Stimulated activated effector memory CD8-positive, alpha-beta T cell treated with anti-CD3 and anti-CD28 coated beads, Interleukin-12 subunit alpha, Interleukin-12 subunit beta, amount 100 ng/mL, for 72 hours (primary cell): Measurements from ENCODE around the gene EPB41L1.

Experiments used
- ATAC-seq: fragments of 150-1000 bp; cut with Tn5 transposase; 2 replicates; pipeline ENCODE4 v1.10.0; 2021
- DNase-seq, 2 donors: peaks; one replicate each; pipeline ENCODE4 v3.0.0; 2021 to 2022; ENCODE audit warnings: low spot score in 2 of 2
- H3K27ac Mint-ChIP-seq: one replicate; pipeline ENCODE4 v1.8.0; 2022; ENCODE audit warnings: mild to moderate bottlenecking, mixed read lengths
- H3K36me3 Mint-ChIP-seq: one replicate; pipeline ENCODE4 v1.8.0; 2022; ENCODE audit warnings: mild to moderate bottlenecking, mixed read lengths
- H3K4me1 Mint-ChIP-seq: one replicate; pipeline ENCODE4 v1.8.0; 2022; ENCODE audit warnings: mixed read lengths
- H3K4me3 Mint-ChIP-seq: one replicate; pipeline ENCODE4 v1.8.0; 2022; ENCODE audit warnings: mild to moderate bottlenecking, mixed read lengths
- H3K9me3 Mint-ChIP-seq: one replicate; pipeline ENCODE4 v1.8.0; 2022; ENCODE audit warnings: mixed read lengths

The EPB41L1 gene

DNA sequence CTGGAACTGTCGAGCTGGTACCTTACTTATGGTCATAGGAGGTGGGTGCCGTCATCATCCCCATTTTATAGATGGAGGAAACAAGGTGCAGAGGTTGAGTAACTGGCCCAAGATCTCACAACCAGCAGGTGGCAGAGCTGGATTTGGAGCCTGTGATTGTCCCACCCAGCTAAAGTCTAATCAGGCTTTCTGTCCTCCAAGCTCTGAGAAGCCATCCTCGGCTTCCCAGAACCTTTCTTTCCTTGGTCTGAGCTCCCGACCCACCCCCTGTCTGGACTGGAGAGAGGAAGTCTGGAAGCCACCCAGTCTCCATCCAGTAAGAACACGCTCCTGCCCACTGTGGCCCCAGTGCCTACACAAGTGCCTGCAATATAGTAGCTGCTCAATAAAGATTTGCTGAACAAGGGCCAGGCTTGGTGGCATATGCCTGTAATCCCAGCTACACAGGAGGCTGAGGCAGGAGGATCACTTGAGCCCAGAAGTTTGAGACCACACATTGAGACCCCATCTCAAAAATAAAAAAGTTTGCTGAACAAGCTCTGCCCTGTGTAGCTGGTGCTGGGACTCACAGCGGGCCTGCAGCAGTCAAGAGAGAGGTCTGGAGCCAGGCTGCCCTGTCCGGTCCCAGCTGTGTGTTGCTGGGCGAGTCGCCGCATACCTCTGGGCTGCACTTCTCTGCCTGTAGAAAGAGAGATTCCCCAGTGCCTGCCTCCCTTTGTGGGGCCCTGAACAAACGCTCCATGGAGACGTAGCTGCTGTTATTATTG is 119.1 kb downstream of the EPB41L1 start:
- Mint-ChIP-seq H3K27ac (no peak overlapping the region), H3K4me3 (no peak overlapping the region), H3K4me1 (no peaks in the 10 kb centered on the region), H3K9me3 (no peaks in the 10 kb centered on the region), H3K36me3 (no peaks in the 10 kb centered on the region)
- peak; percentile 25 for ATAC-seq
- no peak for DNase-seq

DNA sequence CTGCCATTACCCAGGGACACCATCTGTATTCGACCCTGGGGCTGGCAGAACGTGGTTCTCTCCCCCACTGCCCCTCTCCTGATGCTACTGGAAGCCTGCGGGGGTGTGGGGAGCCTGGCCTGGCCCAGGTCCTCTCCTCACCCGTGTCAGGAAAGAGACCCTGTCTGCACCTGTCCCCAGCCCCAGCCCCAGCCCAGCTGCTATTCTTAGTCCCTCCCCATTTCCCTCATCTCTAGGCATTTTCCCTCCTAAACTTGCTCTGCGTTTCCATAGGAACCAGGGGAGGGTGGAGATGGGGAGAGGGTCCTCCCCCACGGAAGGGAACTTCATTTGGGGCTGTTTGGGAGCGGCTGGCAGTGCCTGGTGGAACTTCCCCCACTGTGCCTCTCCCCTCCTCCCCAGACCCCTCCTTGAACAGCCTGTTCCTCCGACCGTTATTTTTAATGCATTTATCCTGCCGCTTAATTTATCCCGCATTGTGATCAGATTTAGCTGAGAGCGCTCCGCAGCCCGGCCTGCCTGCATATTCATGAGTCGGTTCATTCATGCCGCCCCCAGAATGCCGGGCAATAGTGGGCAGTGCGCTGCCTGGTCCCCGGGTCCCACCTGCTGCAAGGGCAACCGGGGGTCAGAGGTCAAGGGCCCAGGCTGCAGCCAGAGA is 119.8 kb downstream of the EPB41L1 start:
- Mint-ChIP-seq H3K36me3 (no peaks in the 10 kb centered on the region), H3K4me3 (no peak overlapping the region), H3K9me3 (no peaks in the 10 kb centered on the region), H3K4me1 (no peaks in the 10 kb centered on the region), H3K27ac (no peak overlapping the region)
- ATAC-seq (peak; percentile 6), DNase-seq (no peak)

DNA sequence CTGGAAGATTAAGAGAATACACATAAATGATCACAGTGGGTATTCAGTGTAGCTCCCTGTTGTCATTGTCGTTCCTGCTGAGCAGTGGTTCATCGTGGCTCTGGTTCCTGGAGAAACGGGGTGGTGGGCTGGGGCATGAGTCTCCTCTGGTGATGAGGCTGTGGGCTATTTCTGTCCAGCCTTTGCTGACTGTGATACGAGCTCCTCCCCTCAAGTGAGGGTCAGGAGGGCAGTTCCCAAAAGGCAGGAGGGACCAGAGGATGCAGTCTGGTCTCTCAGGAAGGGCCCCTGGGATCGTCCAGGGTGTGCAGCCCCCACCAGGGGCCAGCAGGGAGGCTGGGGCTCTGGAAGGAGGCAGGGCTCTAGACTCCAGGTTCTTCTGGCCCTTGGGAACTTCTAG is 120.5 kb downstream of the EPB41L1 start:
- no peaks in the 10 kb centered on the region for H3K9me3 Mint-ChIP-seq
- no peak overlapping the region for H3K4me3 Mint-ChIP-seq
- no peaks in the 10 kb centered on the region for H3K4me1 Mint-ChIP-seq
- no peak for ATAC-seq
- no peak for DNase-seq
- no peak overlapping the region for H3K27ac Mint-ChIP-seq
- H3K36me3 Mint-ChIP-seq, result no peaks in the 10 kb centered on the region

DNA sequence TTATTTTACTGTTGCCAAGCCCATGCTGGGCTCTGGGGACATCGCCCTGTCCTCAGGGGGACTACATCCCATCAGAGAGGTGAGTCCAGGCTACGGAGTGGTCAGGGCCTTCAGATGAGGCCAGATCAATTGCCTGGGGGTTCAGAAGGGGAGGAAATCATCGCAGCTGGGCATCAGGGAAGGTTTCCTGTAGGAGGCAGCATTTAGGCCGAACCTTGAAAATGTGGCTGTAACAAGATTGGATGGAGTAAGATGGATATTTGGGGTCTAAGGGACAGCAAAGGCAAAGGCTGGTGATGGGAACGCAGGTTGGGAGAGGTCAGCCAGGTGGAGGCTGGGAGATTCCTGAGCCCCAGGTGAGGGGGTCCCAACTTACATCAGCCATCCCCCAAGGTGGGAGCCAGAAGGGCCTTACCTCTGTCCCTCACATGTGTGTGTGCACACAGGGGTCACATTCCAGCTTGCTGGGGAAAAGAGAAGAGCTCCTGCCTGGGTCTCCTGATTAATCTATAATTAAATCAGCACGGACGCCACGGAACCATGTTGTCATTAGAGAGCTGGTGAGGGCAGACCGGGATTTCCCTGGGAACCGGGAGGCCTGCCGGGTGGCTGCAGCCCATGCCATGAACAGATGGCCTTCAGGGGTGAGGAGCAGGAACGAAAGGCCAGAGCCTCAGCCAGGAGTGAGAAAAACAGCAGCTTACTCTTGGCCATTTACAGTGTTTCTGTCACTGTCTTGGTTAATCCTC is 121.1 kb downstream of the EPB41L1 start:
- no peak for ATAC-seq
- H3K36me3 Mint-ChIP-seq, result no peaks in the 10 kb centered on the region
- no peak overlapping the region for H3K27ac Mint-ChIP-seq
- H3K9me3 Mint-ChIP-seq, result no peaks in the 10 kb centered on the region
- H3K4me1 Mint-ChIP-seq, result no peaks in the 10 kb centered on the region
- no peak overlapping the region for H3K4me3 Mint-ChIP-seq
- no peak for DNase-seq

DNA sequence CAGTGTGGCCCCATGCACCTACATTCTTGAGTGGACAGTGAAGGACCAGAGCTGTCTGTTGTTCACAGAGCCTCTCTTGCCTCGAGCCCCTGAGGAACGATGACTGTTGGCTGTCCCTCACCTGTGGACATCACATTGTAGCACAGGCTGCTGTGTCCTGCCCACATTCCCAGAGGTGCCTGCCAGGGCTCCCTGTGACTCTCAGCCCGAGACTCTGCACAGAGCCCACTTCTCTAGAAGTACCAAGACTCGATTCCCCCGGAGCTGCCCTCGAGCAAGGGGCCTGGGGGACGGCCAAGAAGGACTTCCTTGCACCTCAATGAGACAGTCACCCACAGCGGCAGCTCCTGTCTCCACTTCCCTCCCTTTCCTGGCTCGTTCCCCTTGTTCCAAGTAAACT is 123.0 kb downstream of the EPB41L1 start:
- no peak overlapping the region for H3K4me3 Mint-ChIP-seq
- no peaks in the 10 kb centered on the region for H3K9me3 Mint-ChIP-seq
- ATAC-seq, result no peak
- H3K27ac Mint-ChIP-seq, result no peak overlapping the region
- DNase-seq, result no peak
- H3K36me3 Mint-ChIP-seq, result no peaks in the 10 kb centered on the region
- no peaks in the 10 kb centered on the region for H3K4me1 Mint-ChIP-seq

DNA sequence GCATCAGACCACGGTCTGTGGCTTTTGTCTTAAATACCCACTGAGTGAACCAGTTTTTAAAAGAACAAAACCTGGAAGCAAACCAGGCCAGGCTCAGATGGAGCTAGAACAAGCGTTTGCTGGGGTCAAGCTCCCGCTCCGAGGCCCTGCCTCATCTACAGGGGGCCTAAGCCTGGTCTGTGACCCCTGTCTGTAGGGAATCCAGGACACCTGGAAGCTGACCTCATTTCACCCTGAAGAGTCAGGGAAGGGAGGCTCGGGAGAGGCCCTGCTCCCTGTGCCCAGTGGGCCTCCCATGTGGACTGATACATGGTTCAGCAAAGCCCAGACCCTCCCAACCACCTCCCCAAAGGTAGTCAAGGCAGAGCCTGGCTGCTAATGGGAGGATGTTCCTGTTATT is 124.8 kb downstream of the EPB41L1 start:
- no peak overlapping the region for H3K27ac Mint-ChIP-seq
- H3K9me3 Mint-ChIP-seq, result no peaks in the 10 kb centered on the region
- no peak for ATAC-seq
- no peaks in the 10 kb centered on the region for H3K36me3 Mint-ChIP-seq
- H3K4me3 Mint-ChIP-seq, result no peak overlapping the region
- H3K4me1 Mint-ChIP-seq, result no peaks in the 10 kb centered on the region
- DNase-seq, result no peak

DNA sequence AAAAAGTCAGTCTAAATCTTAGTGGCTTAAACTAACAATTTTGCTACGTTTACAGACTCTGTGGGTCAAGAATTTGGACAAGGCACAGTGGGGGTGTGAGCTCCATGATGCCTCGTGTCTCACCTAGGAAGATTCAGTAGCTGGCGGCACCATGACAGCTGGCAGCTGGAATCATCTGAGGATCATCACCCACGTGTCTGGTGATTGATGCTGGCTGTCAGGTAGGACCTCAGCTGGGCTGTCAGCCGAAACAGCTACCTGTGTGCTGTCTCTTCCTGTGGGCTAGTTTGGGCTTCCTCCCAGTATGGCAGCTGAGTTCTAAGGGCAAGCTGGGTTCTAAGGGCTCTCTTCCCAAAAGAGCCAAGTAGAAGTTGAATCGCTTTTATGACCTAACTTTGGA is 125.2 kb downstream of the EPB41L1 start:
- ATAC-seq (no peak), DNase-seq (no peak)
- Mint-ChIP-seq H3K36me3 (no peaks in the 10 kb centered on the region), H3K9me3 (no peaks in the 10 kb centered on the region), H3K4me3 (no peak overlapping the region), H3K4me1 (no peaks in the 10 kb centered on the region), H3K27ac (no peak overlapping the region)

DNA sequence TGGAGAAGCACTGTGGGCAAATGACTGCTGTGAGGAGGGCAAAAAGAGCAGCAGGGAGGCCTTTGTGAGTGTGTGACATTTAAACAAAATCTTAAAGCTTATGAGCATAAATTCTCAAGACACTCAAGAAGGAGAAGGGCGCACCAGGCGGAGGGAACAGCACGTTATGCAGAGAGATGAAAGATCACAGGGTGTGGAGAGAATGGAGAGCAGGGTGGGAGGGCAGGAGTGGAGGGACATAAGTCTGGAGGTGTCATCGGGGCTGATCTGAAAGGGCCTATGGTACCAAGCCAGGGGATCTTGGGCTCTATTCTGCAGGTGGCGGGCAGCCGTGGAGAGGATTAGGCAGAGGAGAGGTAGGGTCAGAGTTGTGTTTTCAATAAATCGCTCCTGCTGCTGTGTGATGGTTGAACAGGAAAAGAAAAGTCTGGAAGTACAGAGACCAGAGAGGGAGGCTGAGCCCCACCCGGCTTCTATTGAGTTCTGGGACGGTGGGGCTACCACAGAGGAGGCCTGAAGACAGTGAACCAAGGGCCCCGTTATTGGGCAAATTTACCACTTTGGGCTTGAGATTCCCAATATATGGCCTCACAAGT is 127.3 kb downstream of the EPB41L1 start:
- Mint-ChIP-seq H3K9me3 (no peaks in the 10 kb centered on the region), H3K4me3 (no peak overlapping the region), H3K36me3 (no peaks in the 10 kb centered on the region)

More for the DNA sequence above, 127.3 kb downstream of the EPB41L1 start:
- ATAC-seq (no peak), DNase-seq (no peak)
- Mint-ChIP-seq H3K4me1 (no peaks in the 10 kb centered on the region), H3K27ac (no peak overlapping the region)
